Caco-2 (cell line): ENCODE results near the gene FMNL3. TPM values are rescaled to one million over a fixed set of nuclear protein-coding genes. Genes with fewer than 3 reads are reported as not detected.
A peak's percentile ranks its signal among the peaks of the same experiment; 100 is the strongest.

Source experiments
- BruUV-seq: library from RNA; stranded (reverse); fragments of 400-500 nt; replicated peaks from 2 replicates; lab custom pipeline; 2021; lab: Mats Ljungman, UMichigan
- CTCF ChIA-PET: fragments of 300-600 bp; sonication (Branson Sonifier 250); formaldehyde crosslinking; loops from one replicate; lab custom pipeline; 2022; ENCODE audit warnings: antibody characterized with exemption; lab: Charles Lee
- POLR2A ChIA-PET: fragments of 300-600 bp; sonication (Branson Sonifier 250); formaldehyde crosslinking; loops from one replicate; lab custom pipeline; 2022; ENCODE audit warnings: antibody characterized with exemption; lab: Charles Lee
- DNase-seq, 2 experiments: peaks; one replicate each; pipeline versions ENCODE4 v3.0.0 to v3.0.0-alpha.2; 2020 to 2022
- H3K27me3 ChIP-seq: replicated peaks from 2 replicates; pipeline ENCODE4 v1.6.0; 2011; ENCODE audit warnings: low read length; ENCODE audit not compliant: control insufficient read depth, insufficient read depth
- H3K36me3 ChIP-seq: 2 replicates; pipeline ENCODE4 v1.5.1; 2011; ENCODE audit warnings: low read length; ENCODE audit not compliant: control insufficient read depth, insufficient read depth
- H3K4me1 ChIP-seq: fragments of 250-450 bp; sonication (Bioruptor Pico); 2 replicates; pipeline ENCODE4 v1.5.1; 2020; ENCODE audit warnings: mild to moderate bottlenecking
- H3K4me3 ChIP-seq: 2 replicates; pipeline ENCODE4 v1.5.1; 2011; ENCODE audit warnings: low read depth, mild to moderate bottlenecking, control low read depth, low read length
- H3K9me3 ChIP-seq: fragments of 250-450 bp; sonication (Bioruptor Pico); 2 replicates; pipeline ENCODE4 v1.5.1; 2020; ENCODE audit warnings: mild to moderate bottlenecking, moderate library complexity
- H3K27ac Mint-ChIP-seq: one replicate; pipeline ENCODE4 v1.8.0; 2022; ENCODE audit warnings: mixed read lengths; ENCODE audit not compliant: unreplicated experiment
- H3K27me3 Mint-ChIP-seq: one replicate; pipeline ENCODE4 v1.8.0; 2022; ENCODE audit warnings: mixed read lengths; ENCODE audit not compliant: insufficient read depth, unreplicated experiment
- H3K36me3 Mint-ChIP-seq: one replicate; pipeline ENCODE4 v1.8.0; 2022; ENCODE audit warnings: mild to moderate bottlenecking, mixed read lengths; ENCODE audit not compliant: insufficient read depth, unreplicated experiment
- H3K4me1 Mint-ChIP-seq: one replicate; pipeline ENCODE4 v1.8.0; 2022; ENCODE audit warnings: low read depth, mixed read lengths; ENCODE audit not compliant: unreplicated experiment
- H3K4me3 Mint-ChIP-seq: one replicate; pipeline ENCODE4 v1.8.0; 2022; ENCODE audit warnings: mild to moderate bottlenecking, moderate library complexity, mixed read lengths; ENCODE audit not compliant: unreplicated experiment
- H3K9me3 Mint-ChIP-seq: one replicate; pipeline ENCODE4 v1.8.0; 2022; ENCODE audit warnings: mixed read lengths; ENCODE audit not compliant: unreplicated experiment
- intact Hi-C: fragments of 100-400 bp; cut with micrococcal nuclease; formaldehyde crosslinking; loops from one replicate; pipeline ENCODE4 v1.10.0; 2022; ENCODE audit not compliant: unreplicated experiment
- total RNA-seq: library from RNA; stranded (reverse); gene quantifications from 2 replicates; pipeline ENCODE4 v1.2.3, GENCODE V29; 2022
- TF ChIP-seq, protein P1 (sequence below), 2 experiments: fragments of 200-600 bp in 1 of 2; IDR thresholded peaks; 1 replicate in 1 of 2; 2 replicates in 1 of 2; pipeline versions ENCODE4 v1.5.1 to v1.8.0; 2011 to 2022; ENCODE audit warnings: antibody characterized with exemption in 1 of 2, control low read depth in 1 of 2, inconsistent platforms in 1 of 2, low read depth in 1 of 2, low read length in 1 of 2, mild to moderate bottlenecking in 1 of 2, moderate library complexity in 1 of 2; ENCODE audit not compliant: insufficient read depth in 1 of 2, severe bottlenecking in 1 of 2, unreplicated experiment in 1 of 2

FMNL3 gene
- total RNA-seq, 1 experiment from 2014 or later = 10.7 TPM

DNA sequence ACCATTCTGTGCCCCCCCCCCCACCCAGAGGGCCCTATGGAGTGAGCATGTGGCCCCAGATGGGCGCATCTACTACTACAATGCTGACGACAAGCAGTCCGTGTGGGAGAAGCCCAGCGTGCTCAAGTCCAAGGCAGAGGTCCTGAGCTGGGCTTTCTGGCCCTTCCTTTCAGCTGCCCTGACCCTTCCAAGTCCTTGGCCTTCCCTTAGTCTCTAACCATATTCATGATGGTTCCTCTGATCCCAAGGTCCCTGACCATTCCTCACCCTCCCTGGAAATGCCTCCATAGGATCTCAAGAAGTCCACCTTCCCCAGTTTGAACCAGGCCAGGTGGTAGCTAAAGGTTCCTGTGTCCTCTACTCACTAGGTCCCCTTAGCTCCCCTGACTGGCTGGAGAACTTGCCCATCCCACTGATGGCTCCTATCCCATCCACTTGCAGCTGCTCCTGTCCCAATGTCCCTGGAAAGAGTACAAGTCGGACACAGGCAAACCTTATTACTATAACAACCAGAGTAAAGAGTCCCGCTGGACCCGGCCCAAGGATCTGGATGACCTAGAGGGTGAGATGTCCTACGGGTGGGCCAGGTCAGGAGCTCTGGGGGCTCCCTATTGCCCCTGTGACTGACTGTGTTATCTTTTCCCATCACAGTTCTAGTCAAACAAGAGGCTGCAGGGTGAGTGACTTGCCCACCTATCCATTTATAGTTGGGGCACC lies 74.1 kb downstream of the FMNL3 start:
- POLR2A ChIA-PET = interaction anchor here (0.5 kb wide), 1 partner anchor 43 kb away, joined by 3 read pairs; no protein-coding TSS in a partner anchor
- no peaks in the 10 kb centered on the region for H3K4me1 ChIP-seq

DNA sequence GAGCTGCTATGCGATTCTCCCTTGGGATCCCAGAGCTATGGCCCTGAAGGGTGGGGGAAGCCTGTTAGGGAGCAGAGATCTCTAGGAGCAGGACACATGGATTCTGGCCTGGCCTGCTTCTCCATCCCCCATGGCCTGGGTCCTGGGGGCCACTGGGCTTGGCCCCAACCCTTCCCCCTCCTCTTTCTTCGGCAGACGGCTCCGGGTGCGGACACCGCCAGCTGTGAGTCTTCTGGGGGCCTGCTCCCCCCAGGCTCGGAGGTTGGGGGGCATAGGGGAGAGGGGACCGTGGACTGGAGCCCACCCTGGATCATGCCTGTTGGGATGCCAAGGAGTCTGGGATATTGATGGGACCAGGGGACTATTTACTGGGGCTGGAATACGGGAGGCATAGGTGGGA lies 74.8 kb downstream of the FMNL3 start:
- H3K4me3 Mint-ChIP-seq = no peak overlapping the region
- CTCF ChIA-PET = interaction anchor here (0.6 to 1.5 kb wide), 2 partner anchors 52 to 408 kb away, joined by 3 to 8 read pairs; no protein-coding TSS in a partner anchor
- H3K27ac Mint-ChIP-seq = no peak overlapping the region
- Histone ChIP-seq H3K4me1 (no peaks in the 10 kb centered on the region), H3K4me3 (no peak overlapping the region), H3K36me3 (peaks cover 1% of the 10 kb centered on the region; the same call in 1 of the 2 replicates), H3K9me3 (no peaks in the 10 kb centered on the region), H3K27me3 (no peaks in the 10 kb centered on the region)
- H3K9me3 Mint-ChIP-seq = no peaks in the 10 kb centered on the region
- intact Hi-C loops = no loop called here
- no TSS peak for BruUV-seq
- peaks cover 7% of the 10 kb centered on the region for H3K4me1 Mint-ChIP-seq
- no peaks in the 10 kb centered on the region for H3K27me3 Mint-ChIP-seq
- POLR2A ChIA-PET = interaction anchor here (0.5 kb wide), 1 partner anchor 43 kb away, joined by 3 read pairs; no protein-coding TSS in a partner anchor
- DNase-seq = peak in 1 of 2 experiments; percentile 12
- TF ChIP-seq, protein P1, sequence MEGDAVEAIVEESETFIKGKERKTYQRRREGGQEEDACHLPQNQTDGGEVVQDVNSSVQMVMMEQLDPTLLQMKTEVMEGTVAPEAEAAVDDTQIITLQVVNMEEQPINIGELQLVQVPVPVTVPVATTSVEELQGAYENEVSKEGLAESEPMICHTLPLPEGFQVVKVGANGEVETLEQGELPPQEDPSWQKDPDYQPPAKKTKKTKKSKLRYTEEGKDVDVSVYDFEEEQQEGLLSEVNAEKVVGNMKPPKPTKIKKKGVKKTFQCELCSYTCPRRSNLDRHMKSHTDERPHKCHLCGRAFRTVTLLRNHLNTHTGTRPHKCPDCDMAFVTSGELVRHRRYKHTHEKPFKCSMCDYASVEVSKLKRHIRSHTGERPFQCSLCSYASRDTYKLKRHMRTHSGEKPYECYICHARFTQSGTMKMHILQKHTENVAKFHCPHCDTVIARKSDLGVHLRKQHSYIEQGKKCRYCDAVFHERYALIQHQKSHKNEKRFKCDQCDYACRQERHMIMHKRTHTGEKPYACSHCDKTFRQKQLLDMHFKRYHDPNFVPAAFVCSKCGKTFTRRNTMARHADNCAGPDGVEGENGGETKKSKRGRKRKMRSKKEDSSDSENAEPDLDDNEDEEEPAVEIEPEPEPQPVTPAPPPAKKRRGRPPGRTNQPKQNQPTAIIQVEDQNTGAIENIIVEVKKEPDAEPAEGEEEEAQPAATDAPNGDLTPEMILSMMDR (IDR thresholded peaks at IDR 0.05; ENCODE audit: insufficient read depth in 1 of 2, low read depth in 1 of 2, low read length in 1 of 2, severe bottlenecking in 1 of 2, unreplicated experiment in 1 of 2) = no peak
- H3K36me3 Mint-ChIP-seq = peaks cover 16% of the 10 kb centered on the region

More for the DNA sequence above, 74.1 kb downstream of the FMNL3 start:
- TF ChIP-seq, protein P1 (IDR thresholded peaks at IDR 0.05; ENCODE audit: insufficient read depth in 1 of 2, low read depth in 1 of 2, low read length in 1 of 2, severe bottlenecking in 1 of 2, unreplicated experiment in 1 of 2) = no peak
- Mint-ChIP-seq H3K4me3 (no peak overlapping the region), H3K27ac (no peak overlapping the region), H3K4me1 (peaks cover 7% of the 10 kb centered on the region), H3K36me3 (peaks cover 16% of the 10 kb centered on the region), H3K9me3 (no peaks in the 10 kb centered on the region), H3K27me3 (no peaks in the 10 kb centered on the region)
- peaks cover 1% of the 10 kb centered on the region; the same call in 1 of the 2 replicates for H3K36me3 ChIP-seq
- BruUV-seq = no TSS peak
- CTCF ChIA-PET = interaction anchor here (0.5 to 1.5 kb wide), 5 partner anchors 10 to 407 kb away, joined by 3 to 8 read pairs (median 3); no protein-coding TSS in a partner anchor
- DNase-seq = peak in 1 of 2 experiments; percentile 26
- H3K4me3 ChIP-seq = no peak overlapping the region
- no peaks in the 10 kb centered on the region for H3K9me3 ChIP-seq
- intact Hi-C loops = no loop called here
- no peaks in the 10 kb centered on the region for H3K27me3 ChIP-seq

DNA sequence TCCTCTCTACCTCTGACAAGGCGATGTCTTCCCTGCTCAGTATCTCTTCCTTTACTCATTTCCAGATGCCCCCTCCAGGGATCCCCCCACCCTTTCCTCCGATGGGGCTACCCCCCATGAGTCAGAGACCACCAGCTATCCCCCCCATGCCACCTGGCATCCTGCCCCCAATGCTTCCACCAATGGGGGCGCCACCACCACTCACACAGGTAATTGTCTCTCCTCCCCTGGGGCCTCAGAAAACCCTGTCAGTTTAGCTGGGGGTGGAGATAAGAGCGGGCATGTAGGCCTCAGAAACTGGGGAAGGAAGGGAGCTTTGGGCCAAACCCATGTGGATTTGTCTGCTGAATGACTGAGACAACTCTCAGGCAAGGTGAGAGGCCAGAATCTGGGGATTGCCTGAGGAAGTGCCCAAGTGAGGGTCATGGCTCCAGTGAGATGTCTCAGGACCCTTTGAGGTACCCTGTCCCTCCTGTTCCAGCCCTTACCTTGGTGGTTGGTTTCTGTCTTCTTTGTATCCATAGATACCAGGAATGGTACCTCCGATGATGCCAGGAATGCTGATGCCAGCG lies 75.8 kb downstream of the FMNL3 start:
- no peaks in the 10 kb centered on the region for H3K9me3 Mint-ChIP-seq
- no peak overlapping the region for H3K4me3 Mint-ChIP-seq
- H3K27ac Mint-ChIP-seq = no peak overlapping the region
- intact Hi-C loops = no loop called here
- no TSS peak for BruUV-seq
- DNase-seq = peak in 1 of 2 experiments; percentile 18
- Histone ChIP-seq H3K4me1 (no peaks in the 10 kb centered on the region), H3K27me3 (no peaks in the 10 kb centered on the region), H3K36me3 (no peaks in the 10 kb centered on the region; the same call in 1 of the 2 replicates), H3K9me3 (no peaks in the 10 kb centered on the region), H3K4me3 (no peak overlapping the region)
- no peaks in the 10 kb centered on the region for H3K4me1 Mint-ChIP-seq
- CTCF ChIA-PET = interaction anchor here (1.1 kb wide), 1 partner anchor 110 kb away, joined by 3 read pairs; the partner anchor contains the start of gene TMBIM6
- peaks cover 12% of the 10 kb centered on the region for H3K36me3 Mint-ChIP-seq
- POLR2A ChIA-PET = no interaction called here
- TF ChIP-seq, protein P1 (IDR thresholded peaks at IDR 0.05; ENCODE audit: insufficient read depth in 1 of 2, low read depth in 1 of 2, low read length in 1 of 2, severe bottlenecking in 1 of 2, unreplicated experiment in 1 of 2) = no peak
- H3K27me3 Mint-ChIP-seq = no peaks in the 10 kb centered on the region
